Fibroblast of skin of back (primary cell): ENCODE data around the gene LBR.

Experiments
- DNase-seq: peaks from one replicate; pipeline ENCODE4 v3.0.0-alpha.2; 2013

LBR gene

DNA sequence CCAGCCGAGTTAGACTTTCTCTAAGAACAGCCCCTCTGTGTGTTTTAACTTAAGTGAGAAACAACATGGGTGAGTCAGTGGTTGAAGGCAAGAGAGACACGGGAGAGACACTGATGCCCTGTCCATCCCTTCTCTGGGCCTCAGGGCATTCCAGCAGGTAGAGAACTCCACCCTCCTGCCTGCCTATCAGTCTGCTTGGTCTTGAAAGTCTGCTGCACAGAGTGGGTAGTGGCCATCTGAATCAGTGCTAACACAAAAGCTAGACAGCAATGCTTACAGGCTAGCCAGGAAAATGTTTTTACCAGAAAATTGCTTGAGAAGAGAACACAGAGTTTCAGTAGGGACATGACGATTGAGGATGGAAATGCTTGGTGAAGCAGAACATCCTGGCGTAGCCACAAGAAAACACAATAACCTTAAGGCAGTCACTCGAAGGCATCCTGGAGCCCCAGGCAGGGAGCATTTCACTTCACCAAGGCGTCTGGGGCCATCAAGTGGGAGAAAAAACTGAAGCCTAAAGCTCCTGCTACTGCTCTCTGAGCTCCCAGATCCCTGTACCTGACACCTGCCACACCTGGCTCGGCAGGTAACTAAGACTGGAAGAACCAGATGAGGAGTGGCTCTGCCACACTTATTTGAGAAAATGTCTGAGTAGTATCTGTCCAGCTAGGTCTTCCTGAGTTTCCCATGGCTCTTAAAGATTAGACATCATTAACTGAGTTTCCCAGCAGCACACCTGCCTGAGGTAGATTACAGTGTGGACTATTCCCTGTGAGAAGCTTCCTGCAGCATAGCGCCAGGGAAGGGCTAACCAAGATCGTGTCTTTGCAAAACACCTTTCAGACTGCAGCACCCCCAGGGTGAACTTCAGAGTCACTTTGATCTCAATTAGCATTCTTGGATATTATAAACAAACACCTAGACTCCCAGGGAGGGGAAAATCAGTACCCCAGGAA, 18.1 kb upstream of the LBR start:
- no peak for DNase-seq

DNA sequence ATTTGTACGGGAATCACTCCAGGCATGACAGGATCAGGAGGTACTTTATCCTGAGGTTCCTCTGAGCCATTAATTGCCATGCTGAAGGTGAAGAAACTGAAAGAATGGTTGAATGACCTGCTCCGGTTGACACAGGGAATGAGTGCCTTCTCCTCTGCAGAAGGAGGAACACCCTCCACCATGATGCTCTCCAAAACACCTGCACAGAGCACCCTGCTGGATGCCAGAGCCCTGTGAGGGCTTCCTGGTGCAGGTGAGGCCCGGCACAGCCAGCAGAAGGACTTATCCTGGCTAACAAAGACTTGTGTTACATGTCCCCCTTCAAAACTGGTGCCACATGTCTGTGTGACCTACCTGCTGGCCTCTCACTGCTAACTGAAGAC, 14.3 kb upstream of the LBR start:
- no peak for DNase-seq

- DNase-seq = no peak
These were observed 13.7 kb upstream of the LBR start for GRCh38 chr1:225441314-225442122.

- DNase-seq = no peak
These were observed 12.8 kb upstream of the LBR start for GRCh38 chr1:225440380-225441221.

GRCh38 chr1:225437710-225438437, 10.0 kb upstream of the LBR start:
- DNase-seq = peak; percentile 34

DNA sequence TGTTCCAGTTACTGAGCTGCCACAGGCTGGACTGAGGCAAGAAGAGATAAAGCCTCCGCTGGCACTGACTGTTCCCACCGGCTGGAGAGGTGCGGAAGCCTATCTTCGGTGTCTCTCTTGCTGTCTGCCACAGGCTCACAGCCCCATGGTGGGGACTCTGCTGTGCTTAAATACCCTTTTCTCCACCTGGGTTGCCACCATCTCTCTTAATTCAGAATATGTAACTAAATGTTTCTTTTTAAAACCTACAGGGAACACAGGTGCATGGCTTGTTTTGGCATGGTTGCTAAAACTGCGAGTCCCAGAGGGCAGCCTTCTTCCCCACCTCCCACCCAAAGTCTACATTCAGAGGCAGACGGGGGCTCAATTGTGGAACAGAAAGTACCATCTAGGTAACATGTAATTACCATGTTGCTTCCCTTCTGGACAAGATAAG, 8.1 kb upstream of the LBR start:
- DNase-seq = no peak

GRCh38 chr1:225435487-225435886, 7.6 kb upstream of the LBR start:
- no peak for DNase-seq

DNA sequence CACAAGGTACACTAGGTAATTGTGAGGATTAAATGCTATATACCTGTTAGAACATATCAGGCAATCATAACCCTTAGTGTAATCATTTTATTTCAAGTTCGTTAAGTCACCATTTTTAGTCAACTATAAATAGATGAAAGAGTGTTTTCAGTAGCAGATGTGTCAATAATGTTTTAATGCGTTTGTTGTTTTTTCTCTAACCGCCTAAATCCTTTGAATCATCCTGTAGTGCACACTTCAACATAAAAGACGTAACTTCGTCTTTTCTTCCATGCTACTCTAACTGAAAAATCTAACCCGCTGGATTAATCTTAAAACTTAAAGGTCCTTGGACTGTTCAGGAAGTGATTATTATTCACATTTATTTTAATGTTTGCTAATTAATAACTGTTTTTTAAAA, 7.2 kb upstream of the LBR start:
- DNase-seq = no peak

DNA sequence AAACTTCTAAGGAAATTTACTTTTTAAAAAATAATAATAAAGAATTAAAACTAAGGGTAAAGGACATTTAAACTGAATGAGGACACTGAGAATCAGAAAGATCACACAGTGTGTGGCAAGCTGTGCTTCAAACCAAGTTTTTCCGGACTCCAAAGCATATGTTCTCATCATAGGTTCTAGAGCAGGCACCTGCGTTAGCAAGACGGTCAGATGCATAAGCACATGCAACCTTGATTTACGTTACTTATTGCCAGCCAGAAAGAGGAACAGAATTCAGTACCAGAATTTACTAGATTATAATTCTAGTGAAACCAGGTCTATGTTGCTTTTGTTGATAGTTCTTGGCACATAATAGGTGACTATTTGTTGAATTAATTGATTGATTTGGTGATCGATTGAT, 6.2 kb upstream of the LBR start:
- DNase-seq = no peak

DNA sequence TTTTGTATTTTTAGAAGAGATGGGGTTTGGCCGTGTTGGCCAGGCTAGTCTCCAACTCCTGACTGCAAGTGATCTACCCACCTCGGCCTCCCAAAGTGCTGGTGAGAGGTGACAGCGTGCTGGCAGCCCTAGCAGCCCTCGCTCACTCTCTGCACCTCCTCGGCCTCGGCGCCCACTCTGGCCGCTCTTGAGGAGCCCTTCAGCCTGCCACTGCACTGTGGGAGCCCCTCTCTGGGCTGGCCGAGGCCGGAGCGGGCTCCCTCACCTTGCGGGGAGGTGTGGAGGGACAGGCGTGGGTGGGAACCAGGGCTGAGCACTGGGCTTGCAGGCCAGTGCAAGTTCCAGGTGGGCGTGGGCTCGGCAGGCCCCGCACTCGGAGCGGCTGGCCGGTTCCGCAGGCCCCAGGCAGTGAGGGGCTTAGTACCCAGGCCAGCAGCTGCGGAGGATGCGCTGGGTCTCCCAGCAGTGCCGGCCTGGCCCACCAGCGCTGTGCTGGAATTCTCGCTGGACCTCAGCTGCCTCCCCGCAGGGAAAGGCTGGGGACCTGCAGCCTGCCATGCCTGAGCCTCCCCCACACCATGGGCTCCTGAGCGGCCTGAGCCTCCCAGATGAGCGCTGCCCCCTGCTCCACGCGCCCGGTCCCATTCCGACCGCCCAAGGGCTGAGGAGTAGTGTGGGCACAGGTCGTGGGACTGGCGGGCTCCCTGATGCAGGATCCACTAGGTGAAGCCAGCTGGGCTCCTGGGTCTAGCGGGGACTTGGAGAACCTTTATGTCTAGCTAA, 3.4 kb upstream of the LBR start:
- DNase-seq = no peak

GRCh38 chr1:225430301-225430700, 2.5 kb upstream of the LBR start:
- DNase-seq = no peak

GRCh38 chr1:225428881-225429455, 1.1 kb upstream of the LBR start:
- DNase-seq = no peak

GRCh38 chr1:225428068-225428880, 436 bp upstream of the LBR start:
- DNase-seq = peak; percentile 91

- DNase-seq = peak; percentile 12
These were observed 1.2 kb downstream of the LBR start for GRCh38 chr1:225426395-225427234.

DNA sequence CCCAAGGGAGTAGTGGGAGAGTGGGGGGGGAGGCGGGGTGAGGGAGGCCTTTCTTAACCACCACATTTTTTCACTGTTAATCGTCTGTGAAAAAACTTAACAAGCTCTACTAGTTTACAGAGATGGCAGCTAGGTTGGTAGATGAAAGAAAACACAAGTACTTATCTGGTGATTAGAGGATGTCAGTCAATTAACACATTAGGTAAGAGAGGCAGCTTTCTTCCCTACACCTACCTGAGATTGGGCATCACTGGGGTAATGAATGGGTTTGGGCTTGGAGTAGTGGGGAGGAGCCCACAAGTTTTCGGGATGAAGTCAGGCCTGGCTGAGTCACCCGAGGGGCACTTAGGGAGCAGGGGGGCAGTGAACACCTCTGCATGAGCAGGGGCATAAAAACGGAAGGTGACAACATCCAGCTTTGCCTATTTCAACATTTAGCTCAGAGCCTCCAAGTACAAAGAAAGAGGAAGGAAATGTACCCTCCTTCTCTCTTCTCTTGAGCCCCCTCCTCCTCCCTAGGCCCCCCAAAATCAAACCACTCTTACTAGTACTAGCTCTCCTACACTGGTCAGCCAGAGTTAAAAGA, 2.5 kb downstream of the LBR start:
- DNase-seq = peak; percentile 72

DNA sequence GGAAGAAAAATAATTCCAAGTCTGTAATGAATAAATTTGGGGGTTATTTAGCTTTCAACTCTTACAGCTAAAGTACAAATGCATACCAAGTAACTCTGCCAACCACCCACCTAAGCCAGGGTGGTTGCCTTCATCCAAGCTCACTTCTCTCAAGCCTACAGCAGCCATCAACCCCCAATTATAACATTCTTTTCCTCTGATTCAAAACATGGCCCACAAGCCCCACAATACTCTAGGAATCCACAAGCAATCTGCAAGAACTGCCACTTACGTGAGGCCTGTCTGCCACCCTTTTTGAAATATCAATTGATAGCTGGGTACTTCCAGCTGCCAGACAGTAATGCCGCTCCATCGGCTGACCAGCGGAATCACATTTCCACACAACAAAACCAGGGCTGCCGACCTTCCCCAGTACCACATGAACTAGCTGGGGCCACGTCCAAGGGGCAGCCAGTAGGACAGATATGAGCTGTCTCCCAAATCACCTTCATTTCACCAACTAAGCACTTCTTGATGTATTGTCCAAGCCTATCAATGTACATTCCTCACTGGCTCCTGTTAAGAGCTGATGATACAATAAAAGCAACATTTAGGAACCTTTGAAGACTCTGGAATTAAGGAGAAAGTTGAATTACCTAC, 3.2 kb downstream of the LBR start:
- peak; percentile 81 for DNase-seq

DNA sequence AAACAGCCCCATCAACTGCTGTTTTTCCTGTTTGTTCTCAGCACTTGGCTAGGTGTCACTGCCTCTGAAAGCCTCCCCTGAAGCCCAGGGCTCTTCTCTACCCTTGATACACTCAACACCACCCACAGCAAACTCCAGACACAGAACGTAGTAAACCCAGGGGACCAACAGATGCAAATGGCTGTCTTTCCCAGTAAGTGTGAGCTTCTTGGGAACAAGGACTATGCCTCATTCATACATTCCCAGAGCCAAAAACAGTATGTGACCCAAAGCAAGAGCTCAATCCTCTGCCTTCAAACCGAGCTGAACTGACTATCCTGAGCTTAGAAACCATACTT, 4.4 kb downstream of the LBR start:
- no peak for DNase-seq
